ENCODE results near the gene MAIP1.

Gene MAIP1

GRCh38 chr2:199994371-199994770 is 39.0 kb downstream of the MAIP1 start:
- DNase-seq, result no peak

- no peak for DNase-seq
These were observed 39.5 kb downstream of the MAIP1 start for GRCh38 chr2:199994896-199995295.

- no peak for DNase-seq
These were observed 41.9 kb downstream of the MAIP1 start for GRCh38 chr2:199997296-199997695.

GRCh38 chr2:199999166-199999565 is 43.8 kb downstream of the MAIP1 start:
- no peak for DNase-seq

- no peak for DNase-seq
These were observed 45.2 kb downstream of the MAIP1 start for GRCh38 chr2:200000444-200001163.

- DNase-seq, result no peak
These were observed 48.1 kb downstream of the MAIP1 start for GRCh38 chr2:200003444-200003843.

- no peak for DNase-seq
These were observed 50.3 kb downstream of the MAIP1 start for GRCh38 chr2:200005675-200006074.

- no peak for DNase-seq
These were observed 51.9 kb downstream of the MAIP1 start for GRCh38 chr2:200007306-200007705.

- DNase-seq, result no peak
These were observed 57.0 kb downstream of the MAIP1 start for GRCh38 chr2:200012401-200012800.
